ENCODE data around the gene CLDN4.
A peak's percentile ranks its signal among the peaks of the same experiment; 100 is the strongest.

The CLDN4 gene

DNA sequence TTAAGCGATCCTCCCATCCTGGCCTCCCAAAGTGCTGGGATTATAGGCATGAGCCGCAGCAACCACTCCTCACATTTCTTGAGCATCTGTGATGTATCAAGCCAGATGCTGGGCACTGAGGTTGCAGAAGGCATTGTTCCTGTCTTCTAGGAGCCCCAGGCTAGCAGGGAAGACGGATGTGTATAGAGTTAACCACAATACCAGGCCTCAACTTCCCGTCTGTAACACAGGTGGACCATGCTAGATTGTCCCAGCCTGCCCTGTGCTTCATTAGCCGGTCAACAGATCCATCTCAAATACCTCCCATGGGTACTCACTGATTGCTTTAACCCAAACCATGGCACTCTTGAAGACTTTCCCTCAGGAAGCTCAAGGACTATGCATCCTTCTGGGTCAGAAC, 1.8 kb upstream of the CLDN4 start:
- H3K4me3 ChIP-seq (ENCODE audit: low read depth, low read length), result no peak overlapping the region
- peak overlapping the region; percentile 85; the same call in 1 of the 2 replicates for H3K27ac ChIP-seq (ENCODE audit: extremely low read depth, low read depth, low read length)
- H3K36me3 ChIP-seq (ENCODE audit: control insufficient read depth in 2 of 2, insufficient read depth in 1 of 2, low read length in 2 of 2), result no peaks in the 10 kb centered on the region
- POLR2A ChIA-PET, result interaction anchor here (0.7 to 1.7 kb wide), 2 partner anchors 19 to 22 kb away, joined by 3 to 7 read pairs; no protein-coding TSS in a partner anchor
- TF ChIP-seq GLIS2 (tag by site-specific recombination; IDR thresholded peaks at IDR 0.05), result no peak
- peak; percentile 8; the same call in 1 of the 2 replicates for TF ChIP-seq ZNF121 (tag by site-specific recombination; IDR thresholded peaks at IDR 0.05)
- H3K4me1 ChIP-seq (ENCODE audit: control insufficient read depth, insufficient read depth, low read length), result peaks cover 14% of the 10 kb centered on the region
- CTCF ChIA-PET, result interaction anchor here (0.6 to 1.2 kb wide), 3 partner anchors 14 to 94 kb away, joined by 3 to 4 read pairs (median 3); partner anchors contain the start of gene METTL27
- H3K9me3 ChIP-seq (ENCODE audit: control insufficient read depth, insufficient read depth, low read depth, low read length), result no peaks in the 10 kb centered on the region

DNA sequence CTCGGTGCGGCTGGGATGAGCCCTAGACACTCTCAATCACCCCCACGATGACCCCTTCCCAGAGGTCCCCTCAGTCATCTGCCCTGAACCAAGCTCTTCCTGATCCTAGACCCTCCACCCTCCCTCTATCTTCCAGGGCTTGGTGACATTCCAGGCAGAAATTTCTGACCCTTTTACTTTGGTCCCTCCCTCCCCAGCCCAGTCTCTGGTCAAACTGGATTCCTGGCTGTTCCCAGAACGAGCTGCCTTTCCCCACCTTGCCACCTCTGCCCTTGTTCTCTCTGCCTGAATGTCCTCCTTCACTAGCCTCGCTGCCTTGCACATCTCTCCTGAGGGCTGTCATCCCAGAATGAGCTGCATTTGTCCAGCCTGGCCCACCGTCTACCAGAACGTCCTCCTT, 1.3 kb upstream of the CLDN4 start:
- Histone ChIP-seq H3K36me3 (ENCODE audit: control insufficient read depth in 2 of 2, insufficient read depth in 1 of 2, low read length in 2 of 2) (no peaks in the 10 kb centered on the region), H3K9me3 (ENCODE audit: control insufficient read depth, insufficient read depth, low read depth, low read length) (no peaks in the 10 kb centered on the region), H3K4me1 (ENCODE audit: control insufficient read depth, insufficient read depth, low read length) (peaks cover 14% of the 10 kb centered on the region), H3K4me3 (ENCODE audit: low read depth, low read length) (no peak overlapping the region), H3K27ac (ENCODE audit: extremely low read depth, low read depth, low read length) (no peak overlapping the region)
- TF ChIP-seq ZNF341 (tag by site-specific recombination; IDR thresholded peaks at IDR 0.05; ENCODE audit: low read depth) (peak; percentile 67), ZNF768 (tag by site-specific recombination; IDR thresholded peaks at IDR 0.05) (no peak)
- TF ChIP-seq, protein P1, sequence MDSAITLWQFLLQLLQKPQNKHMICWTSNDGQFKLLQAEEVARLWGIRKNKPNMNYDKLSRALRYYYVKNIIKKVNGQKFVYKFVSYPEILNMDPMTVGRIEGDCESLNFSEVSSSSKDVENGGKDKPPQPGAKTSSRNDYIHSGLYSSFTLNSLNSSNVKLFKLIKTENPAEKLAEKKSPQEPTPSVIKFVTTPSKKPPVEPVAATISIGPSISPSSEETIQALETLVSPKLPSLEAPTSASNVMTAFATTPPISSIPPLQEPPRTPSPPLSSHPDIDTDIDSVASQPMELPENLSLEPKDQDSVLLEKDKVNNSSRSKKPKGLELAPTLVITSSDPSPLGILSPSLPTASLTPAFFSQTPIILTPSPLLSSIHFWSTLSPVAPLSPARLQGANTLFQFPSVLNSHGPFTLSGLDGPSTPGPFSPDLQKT (IDR thresholded peaks at IDR 0.05; ENCODE audit: borderline replicate concordance, low read depth, low read length), result no peak
- POLR2A ChIA-PET, result no interaction called here
- CTCF ChIA-PET, result interaction anchor here (0.6 to 1.2 kb wide), 4 partner anchors 13 to 94 kb away, joined by 3 to 4 read pairs (median 3); partner anchors contain the start of gene METTL27

DNA sequence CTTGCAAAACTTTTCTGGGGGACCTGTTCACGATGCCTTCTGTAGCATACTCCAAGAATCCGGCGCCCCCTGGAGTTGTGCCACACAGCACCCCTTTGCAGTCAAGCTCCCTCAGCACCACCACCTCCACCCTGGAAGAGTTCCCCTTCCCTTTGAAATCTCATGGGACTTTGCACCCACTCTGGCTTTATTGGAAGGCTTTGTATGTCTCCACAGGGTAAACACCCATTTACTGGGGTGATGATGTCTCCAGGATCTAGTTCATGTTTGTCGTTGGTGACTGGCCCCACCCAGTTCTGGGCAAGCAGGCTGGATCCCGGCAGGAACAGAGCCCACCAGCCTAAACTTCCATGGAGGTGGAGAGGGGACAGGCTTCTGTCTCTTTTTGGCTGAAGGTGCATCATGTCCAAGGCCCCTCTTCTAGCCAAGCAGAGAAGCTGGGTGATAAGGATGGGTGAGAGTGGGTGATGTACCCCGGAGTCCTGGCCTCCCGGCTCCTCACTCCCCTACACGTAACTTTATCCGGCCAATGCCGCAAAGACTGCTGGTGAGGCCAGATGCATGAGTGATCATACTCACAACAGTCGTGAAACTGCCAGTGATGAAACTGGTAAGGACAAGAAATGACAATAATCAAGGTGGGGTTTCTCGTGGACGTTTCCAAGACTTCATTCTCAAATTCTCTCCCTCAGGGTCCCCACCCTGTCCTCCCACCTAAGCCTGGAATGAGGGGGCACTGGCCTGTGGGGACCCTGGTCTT, 695 bp upstream of the CLDN4 start:
- Histone ChIP-seq H3K27ac (ENCODE audit: extremely low read depth, low read depth, low read length) (0 out of 2 replicates have a peak overlapping the region, but pooled peaks have one; percentile 24), H3K4me1 (ENCODE audit: control insufficient read depth, insufficient read depth, low read length) (peaks cover 14% of the 10 kb centered on the region), H3K36me3 (ENCODE audit: control insufficient read depth in 2 of 2, insufficient read depth in 1 of 2, low read length in 2 of 2) (no peaks in the 10 kb centered on the region), H3K4me3 (ENCODE audit: low read depth, low read length) (no peak overlapping the region), H3K9me3 (ENCODE audit: control insufficient read depth, insufficient read depth, low read depth, low read length) (no peaks in the 10 kb centered on the region)
- POLR2A ChIA-PET, result no interaction called here
- CTCF ChIA-PET, result interaction anchor here (0.6 to 1.2 kb wide), 3 partner anchors 15 to 95 kb away, joined by 3 to 4 read pairs (median 3); no protein-coding TSS in a partner anchor
- TF ChIP-seq ZNF223 (tag by site-specific recombination; IDR thresholded peaks at IDR 0.05) (no peak), ZNF596 (tag by site-specific recombination; IDR thresholded peaks at IDR 0.05) (no peak), KLF9 (tag by site-specific recombination; IDR thresholded peaks at IDR 0.05; ENCODE audit: low read depth) (no peak), ZNF132 (tag by site-specific recombination; IDR thresholded peaks at IDR 0.05; ENCODE audit: borderline replicate concordance) (no peak), YY2 (tag by site-specific recombination; IDR thresholded peaks at IDR 0.05) (no peak), TRIM28 (IDR thresholded peaks at IDR 0.05; ENCODE audit: borderline replicate concordance, low read length) (no peak), ZNF121 (tag by site-specific recombination; IDR thresholded peaks at IDR 0.05) (no peak), OSR2 (tag by site-specific recombination; IDR thresholded peaks at IDR 0.05) (no peak), ZNF791 (tag by site-specific recombination; IDR thresholded peaks at IDR 0.05) (no peak), ZNF404 (tag by site-specific recombination; IDR thresholded peaks at IDR 0.05) (no peak), ZNF433 (tag by site-specific recombination; IDR thresholded peaks at IDR 0.05; ENCODE audit: low read depth) (no peak), ZNF510 (tag by site-specific recombination; IDR thresholded peaks at IDR 0.05; ENCODE audit: insufficient replicate concordance) (no peak), ZNF514 (tag by site-specific recombination; IDR thresholded peaks at IDR 0.05) (no peak), ZNF157 (tag by site-specific recombination; IDR thresholded peaks at IDR 0.05) (no peak), ZNF37A (tag by site-specific recombination; IDR thresholded peaks at IDR 0.05) (no peak), ZNF10 (tag by site-specific recombination; IDR thresholded peaks at IDR 0.05) (no peak)
- TF ChIP-seq, protein P2, sequence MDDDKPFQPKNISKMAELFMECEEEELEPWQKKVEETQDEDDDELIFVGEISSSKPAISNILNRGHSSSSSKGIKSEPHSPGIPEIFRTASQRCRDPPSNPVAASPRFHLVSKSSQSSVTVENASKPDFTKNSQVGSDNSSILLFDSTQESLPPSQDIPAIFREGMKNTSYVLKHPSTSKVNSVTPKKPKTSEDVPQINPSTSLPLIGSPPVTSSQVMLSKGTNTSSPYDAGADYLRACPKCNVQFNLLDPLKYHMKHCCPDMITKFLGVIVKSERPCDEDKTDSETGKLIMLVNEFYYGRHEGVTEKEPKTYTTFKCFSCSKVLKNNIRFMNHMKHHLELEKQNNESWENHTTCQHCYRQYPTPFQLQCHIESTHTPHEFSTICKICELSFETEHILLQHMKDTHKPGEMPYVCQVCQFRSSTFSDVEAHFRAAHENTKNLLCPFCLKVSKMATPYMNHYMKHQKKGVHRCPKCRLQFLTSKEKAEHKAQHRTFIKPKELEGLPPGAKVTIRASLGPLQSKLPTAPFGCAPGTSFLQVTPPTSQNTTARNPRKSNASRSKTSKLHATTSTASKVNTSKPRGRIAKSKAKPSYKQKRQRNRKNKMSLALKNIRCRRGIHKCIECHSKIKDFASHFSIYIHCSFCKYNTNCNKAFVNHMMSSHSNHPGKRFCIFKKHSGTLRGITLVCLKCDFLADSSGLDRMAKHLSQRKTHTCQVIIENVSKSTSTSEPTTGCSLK (tag by site-specific recombination; IDR thresholded peaks at IDR 0.05), result no peak
